ENCODE data around the gene CNDP1.

The CNDP1 gene

DNA sequence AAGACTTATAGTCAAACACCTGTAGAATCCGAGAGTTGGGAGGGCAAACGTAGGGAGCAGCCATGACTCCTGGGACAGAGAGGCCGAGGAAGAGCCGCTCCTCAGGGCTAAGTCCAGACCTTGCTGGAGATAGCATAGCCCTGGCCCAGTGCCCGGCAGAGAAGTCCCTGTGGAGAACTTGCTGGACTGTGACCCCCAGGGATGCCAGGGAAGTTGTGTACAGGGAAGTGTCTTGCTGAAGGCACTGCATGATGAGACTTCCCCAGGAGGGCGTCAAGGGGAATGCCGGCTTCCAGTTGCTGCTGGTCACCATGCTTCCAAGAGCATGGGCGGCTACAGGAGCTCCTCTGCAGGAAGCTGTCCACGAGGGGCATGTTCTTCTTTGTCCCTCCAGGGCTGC is 8.6 kb upstream of the CNDP1 start:
- Histone ChIP-seq H3K4me2 (ENCODE audit: insufficient read depth, low read length, poor library complexity, severe bottlenecking) (no peak overlapping the region), H3K27ac (replicated peaks; ENCODE audit: low read length) (no peak overlapping the region), H4K8ac (ENCODE audit: low read depth, low read length) (no peak overlapping the region), H3K4ac (ENCODE audit: low read length) (no peak overlapping the region), H2AFZ (ENCODE audit: low read length) (no peak overlapping the region), H3K14ac (ENCODE audit: low read length) (no peak overlapping the region), H3K4me1 (ENCODE audit: control insufficient read depth in 2 of 2, insufficient read depth in 1 of 2, low read depth in 1 of 2, low read length in 2 of 2) (no peaks in the 10 kb centered on the region), H3K79me1 (ENCODE audit: low read depth, low read length) (peaks cover 3% of the 10 kb centered on the region), H2BK12ac (ENCODE audit: low read length) (no peak overlapping the region), H2BK15ac (ENCODE audit: low read length) (no peak overlapping the region), H2AK5ac (ENCODE audit: low read depth, low read length) (no peak overlapping the region), H3K23ac (ENCODE audit: low read depth, low read length, poor library complexity) (no peak overlapping the region), H4K91ac (ENCODE audit: low read depth, low read length, poor library complexity) (no peak overlapping the region), H3K9me3 (replicated peaks in 1 of 2; ENCODE audit: control insufficient read depth in 2 of 2, insufficient read depth in 1 of 2, low read depth in 1 of 2, low read length in 2 of 2) (peaks cover 3 to 22% of the 10 kb centered on the region in 2 donors), H3K36me3 (replicated peaks in 1 of 2; ENCODE audit: control insufficient read depth in 2 of 2, insufficient read depth in 2 of 2, low read length in 2 of 2) (peaks cover 9 to 19% of the 10 kb centered on the region in 2 donors), H3K18ac (ENCODE audit: low read length) (no peak overlapping the region), H3K4me3 (ENCODE audit: low read length in 2 of 2) (no peak overlapping the region), H3K27me3 (ENCODE audit: control insufficient read depth in 3 of 3, insufficient read depth in 3 of 3, low read depth in 1 of 3, low read length in 3 of 3) (peaks cover 0 to 6% (median 0%) of the 10 kb centered on the region in 3 experiments), H3K9ac (ENCODE audit: low read depth, low read length, poor library complexity) (no peak overlapping the region), H2BK120ac (ENCODE audit: low read depth, low read length) (no peak overlapping the region), H2BK5ac (ENCODE audit: low read length) (no peak overlapping the region)
- DNase-seq (ENCODE audit: low spot score), result no peak
- WGBS, 2 donors (ENCODE audit: extremely low coverage in 2 of 2, insufficient read length in 2 of 2, insufficient replicate concordance in 1 of 2), result no CpG with 5 or more reads among the region's 9 CpGs

- Histone ChIP-seq H3K9me3 (replicated peaks in 1 of 2; ENCODE audit: control insufficient read depth in 2 of 2, insufficient read depth in 1 of 2, low read depth in 1 of 2, low read length in 2 of 2) (peaks cover 0 to 17% of the 10 kb centered on the region in 2 donors), H3K9ac (ENCODE audit: low read depth, low read length, poor library complexity) (no peak overlapping the region), H3K36me3 (replicated peaks in 1 of 2; ENCODE audit: control insufficient read depth in 2 of 2, insufficient read depth in 2 of 2, low read length in 2 of 2) (peaks cover 1 to 12% of the 10 kb centered on the region in 2 donors), H2AK5ac (ENCODE audit: low read depth, low read length) (no peak overlapping the region), H2BK120ac (ENCODE audit: low read depth, low read length) (no peak overlapping the region), H3K23ac (ENCODE audit: low read depth, low read length, poor library complexity) (no peak overlapping the region), H3K79me1 (ENCODE audit: low read depth, low read length) (peaks cover 3% of the 10 kb centered on the region), H4K8ac (ENCODE audit: low read depth, low read length) (no peak overlapping the region), H3K4ac (ENCODE audit: low read length) (no peak overlapping the region), H3K4me3 (ENCODE audit: low read length in 2 of 2) (no peak overlapping the region), H4K91ac (ENCODE audit: low read depth, low read length, poor library complexity) (no peak overlapping the region), H2BK15ac (ENCODE audit: low read length) (no peak overlapping the region), H2BK5ac (ENCODE audit: low read length) (no peak overlapping the region), H3K27me3 (ENCODE audit: control insufficient read depth in 3 of 3, insufficient read depth in 3 of 3, low read depth in 1 of 3, low read length in 3 of 3) (peaks cover 0 to 14% (median 0%) of the 10 kb centered on the region in 3 experiments), H2BK12ac (ENCODE audit: low read length) (no peak overlapping the region), H2AFZ (ENCODE audit: low read length) (no peak overlapping the region), H3K4me1 (ENCODE audit: control insufficient read depth in 2 of 2, insufficient read depth in 1 of 2, low read depth in 1 of 2, low read length in 2 of 2) (no peaks in the 10 kb centered on the region), H3K18ac (ENCODE audit: low read length) (no peak overlapping the region), H3K4me2 (ENCODE audit: insufficient read depth, low read length, poor library complexity, severe bottlenecking) (no peak overlapping the region), H3K27ac (replicated peaks; ENCODE audit: low read length) (no peak overlapping the region), H3K14ac (ENCODE audit: low read length) (no peak overlapping the region)
- no peak for DNase-seq (ENCODE audit: low spot score)
- no CpG with 5 or more reads among the region's 2 CpGs for WGBS, 2 donors (ENCODE audit: extremely low coverage in 2 of 2, insufficient read length in 2 of 2, insufficient replicate concordance in 1 of 2)
Observed at GRCh38 chr18:74526488-74526887, 7.8 kb upstream of the CNDP1 start.

- H3K4ac ChIP-seq (ENCODE audit: low read length), result no peak overlapping the region
- H2BK12ac ChIP-seq (ENCODE audit: low read length), result no peak overlapping the region
- H2BK5ac ChIP-seq (ENCODE audit: low read length), result no peak overlapping the region
- no peak overlapping the region for H3K4me3 ChIP-seq (ENCODE audit: low read length in 2 of 2)
- H2AK5ac ChIP-seq (ENCODE audit: low read depth, low read length), result no peak overlapping the region
- H3K9ac ChIP-seq (ENCODE audit: low read depth, low read length, poor library complexity), result no peak overlapping the region
- H3K27ac ChIP-seq (replicated peaks; ENCODE audit: low read length), result no peak overlapping the region
- H3K27me3 ChIP-seq (ENCODE audit: control insufficient read depth in 3 of 3, insufficient read depth in 3 of 3, low read depth in 1 of 3, low read length in 3 of 3), result peaks cover 0 to 24% (median 0%) of the 10 kb centered on the region in 3 experiments
- no peak overlapping the region for H3K14ac ChIP-seq (ENCODE audit: low read length)
- H3K18ac ChIP-seq (ENCODE audit: low read length), result no peak overlapping the region
- H4K8ac ChIP-seq (ENCODE audit: low read depth, low read length), result no peak overlapping the region
- no peak overlapping the region for H2AFZ ChIP-seq (ENCODE audit: low read length)
- DNase-seq (ENCODE audit: low spot score), result no peak
- no peak overlapping the region for H4K91ac ChIP-seq (ENCODE audit: low read depth, low read length, poor library complexity)
- H3K36me3 ChIP-seq (replicated peaks in 1 of 2; ENCODE audit: control insufficient read depth in 2 of 2, insufficient read depth in 2 of 2, low read length in 2 of 2), result no peaks in the 10 kb centered on the region
- no peak overlapping the region for H3K23ac ChIP-seq (ENCODE audit: low read depth, low read length, poor library complexity)
- no peaks in the 10 kb centered on the region for H3K79me1 ChIP-seq (ENCODE audit: low read depth, low read length)
- peaks cover 0 to 1% of the 10 kb centered on the region in 2 donors for H3K9me3 ChIP-seq (replicated peaks in 1 of 2; ENCODE audit: control insufficient read depth in 2 of 2, insufficient read depth in 1 of 2, low read depth in 1 of 2, low read length in 2 of 2)
- H3K4me2 ChIP-seq (ENCODE audit: insufficient read depth, low read length, poor library complexity, severe bottlenecking), result no peak overlapping the region
- WGBS, 2 donors (ENCODE audit: extremely low coverage in 2 of 2, insufficient read length in 2 of 2, insufficient replicate concordance in 1 of 2), result no CpG with 5 or more reads among the region's 1 CpG
- H2BK120ac ChIP-seq (ENCODE audit: low read depth, low read length), result no peak overlapping the region
- H2BK15ac ChIP-seq (ENCODE audit: low read length), result no peak overlapping the region
- no peaks in the 10 kb centered on the region for H3K4me1 ChIP-seq (ENCODE audit: control insufficient read depth in 2 of 2, insufficient read depth in 1 of 2, low read depth in 1 of 2, low read length in 2 of 2)
Observed at GRCh38 chr18:74528478-74528877, 5.8 kb upstream of the CNDP1 start.

DNA sequence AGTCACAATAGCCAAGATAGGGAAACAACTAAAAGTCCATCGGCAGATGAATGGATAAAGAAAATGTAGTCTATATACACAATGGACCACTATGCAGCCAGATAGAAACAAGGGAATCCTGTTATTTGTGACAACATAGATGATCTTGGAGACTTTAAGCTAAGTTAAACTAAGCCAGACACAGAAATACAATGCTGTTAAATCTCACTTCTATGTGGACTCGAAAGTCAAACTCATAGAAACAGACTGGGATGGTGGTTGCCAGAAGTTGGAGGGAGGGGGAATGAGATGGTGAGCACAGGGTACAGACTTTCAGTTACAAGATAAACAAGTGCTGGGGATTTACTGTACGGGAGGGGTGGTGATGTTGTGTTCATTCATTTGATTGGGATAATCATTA is 5.4 kb upstream of the CNDP1 start:
- H3K9me3 ChIP-seq (replicated peaks in 1 of 2; ENCODE audit: control insufficient read depth in 2 of 2, insufficient read depth in 1 of 2, low read depth in 1 of 2, low read length in 2 of 2), result peaks cover 0 to 3% of the 10 kb centered on the region in 2 donors
- WGBS, 2 donors (ENCODE audit: extremely low coverage in 2 of 2, insufficient read length in 2 of 2, insufficient replicate concordance in 1 of 2), result no CpG with 5 or more reads among the region's 3 CpGs
- H3K23ac ChIP-seq (ENCODE audit: low read depth, low read length, poor library complexity), result no peak overlapping the region

More for the DNA sequence above, 5.4 kb upstream of the CNDP1 start:
- Histone ChIP-seq H2BK5ac (ENCODE audit: low read length) (no peak overlapping the region), H2BK15ac (ENCODE audit: low read length) (no peak overlapping the region), H3K4me3 (ENCODE audit: low read length in 2 of 2) (no peak overlapping the region), H3K4me2 (ENCODE audit: insufficient read depth, low read length, poor library complexity, severe bottlenecking) (no peak overlapping the region), H3K4me1 (ENCODE audit: control insufficient read depth in 2 of 2, insufficient read depth in 1 of 2, low read depth in 1 of 2, low read length in 2 of 2) (peaks cover 0 to 2% of the 10 kb centered on the region in 2 donors), H3K27me3 (ENCODE audit: control insufficient read depth in 3 of 3, insufficient read depth in 3 of 3, low read depth in 1 of 3, low read length in 3 of 3) (peaks cover 0 to 27% (median 0%) of the 10 kb centered on the region in 3 experiments), H4K8ac (ENCODE audit: low read depth, low read length) (no peak overlapping the region), H2BK12ac (ENCODE audit: low read length) (no peak overlapping the region), H3K4ac (ENCODE audit: low read length) (no peak overlapping the region), H2AFZ (ENCODE audit: low read length) (no peak overlapping the region), H3K36me3 (replicated peaks in 1 of 2; ENCODE audit: control insufficient read depth in 2 of 2, insufficient read depth in 2 of 2, low read length in 2 of 2) (no peaks in the 10 kb centered on the region), H2BK120ac (ENCODE audit: low read depth, low read length) (no peak overlapping the region), H2AK5ac (ENCODE audit: low read depth, low read length) (no peak overlapping the region), H3K18ac (ENCODE audit: low read length) (no peak overlapping the region), H3K27ac (replicated peaks; ENCODE audit: low read length) (no peak overlapping the region), H3K79me1 (ENCODE audit: low read depth, low read length) (no peaks in the 10 kb centered on the region), H3K9ac (ENCODE audit: low read depth, low read length, poor library complexity) (no peak overlapping the region), H4K91ac (ENCODE audit: low read depth, low read length, poor library complexity) (no peak overlapping the region), H3K14ac (ENCODE audit: low read length) (no peak overlapping the region)
- DNase-seq (ENCODE audit: low spot score), result no peak

Data from neuronal stem cell (in vitro differentiated cells).